Panc1 (cell line): ENCODE measurements around the gene MOCS1.
A peak's percentile ranks its signal among the peaks of the same experiment; 100 is the strongest.

Experiments used
- TF ChIP-seq, protein P1 (sequence below): fragments of 450-650 bp; IDR thresholded peaks from 2 replicates; pipeline ENCODE4 v1.5.1; 2017; ENCODE audit warnings: mild to moderate bottlenecking
- TF ChIP-seq, protein P2 (sequence below), 2 experiments: IDR thresholded peaks; 2 replicates each; pipeline ENCODE4 v1.6.1; 2011 to 2012; ENCODE audit warnings: low read depth in 2 of 2, control low read depth in 1 of 2, low read length in 1 of 2, mild to moderate bottlenecking in 1 of 2, moderate library complexity in 1 of 2; ENCODE audit not compliant: insufficient read depth in 1 of 2

DNA sequence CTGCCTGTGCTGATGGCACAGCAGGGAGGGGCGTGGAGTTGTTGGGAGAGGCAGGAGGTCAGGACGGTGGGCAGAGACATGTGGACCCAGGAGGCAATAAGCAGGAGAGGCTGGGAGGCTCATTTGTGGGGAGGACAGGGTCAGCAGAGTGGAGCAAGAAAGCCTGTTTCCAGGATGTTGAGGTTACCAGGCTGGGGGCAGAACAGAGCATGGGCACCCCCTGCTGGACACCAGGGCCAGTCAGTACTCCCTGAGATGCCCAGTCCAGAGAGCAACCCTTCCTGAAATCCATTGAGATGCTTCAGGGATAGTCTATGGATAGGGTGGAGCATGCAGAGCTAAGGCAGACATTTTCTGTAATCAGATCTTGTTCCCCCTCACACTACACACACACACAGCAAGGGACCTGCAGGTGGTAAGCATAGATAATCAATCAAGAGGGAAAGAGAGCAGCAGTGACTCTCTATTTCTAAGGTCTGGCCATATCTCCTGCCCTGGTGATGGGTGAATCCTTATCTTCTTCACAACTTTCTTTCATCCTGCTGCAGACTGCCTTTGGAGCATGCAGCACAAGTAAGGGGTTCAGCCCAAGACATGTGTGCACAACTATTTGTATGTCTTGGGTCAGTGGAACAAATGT, 41.7 kb downstream of the MOCS1 start:
- TF ChIP-seq, protein P1, sequence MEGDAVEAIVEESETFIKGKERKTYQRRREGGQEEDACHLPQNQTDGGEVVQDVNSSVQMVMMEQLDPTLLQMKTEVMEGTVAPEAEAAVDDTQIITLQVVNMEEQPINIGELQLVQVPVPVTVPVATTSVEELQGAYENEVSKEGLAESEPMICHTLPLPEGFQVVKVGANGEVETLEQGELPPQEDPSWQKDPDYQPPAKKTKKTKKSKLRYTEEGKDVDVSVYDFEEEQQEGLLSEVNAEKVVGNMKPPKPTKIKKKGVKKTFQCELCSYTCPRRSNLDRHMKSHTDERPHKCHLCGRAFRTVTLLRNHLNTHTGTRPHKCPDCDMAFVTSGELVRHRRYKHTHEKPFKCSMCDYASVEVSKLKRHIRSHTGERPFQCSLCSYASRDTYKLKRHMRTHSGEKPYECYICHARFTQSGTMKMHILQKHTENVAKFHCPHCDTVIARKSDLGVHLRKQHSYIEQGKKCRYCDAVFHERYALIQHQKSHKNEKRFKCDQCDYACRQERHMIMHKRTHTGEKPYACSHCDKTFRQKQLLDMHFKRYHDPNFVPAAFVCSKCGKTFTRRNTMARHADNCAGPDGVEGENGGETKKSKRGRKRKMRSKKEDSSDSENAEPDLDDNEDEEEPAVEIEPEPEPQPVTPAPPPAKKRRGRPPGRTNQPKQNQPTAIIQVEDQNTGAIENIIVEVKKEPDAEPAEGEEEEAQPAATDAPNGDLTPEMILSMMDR, result peak; percentile 72
- TF ChIP-seq, protein P2, sequence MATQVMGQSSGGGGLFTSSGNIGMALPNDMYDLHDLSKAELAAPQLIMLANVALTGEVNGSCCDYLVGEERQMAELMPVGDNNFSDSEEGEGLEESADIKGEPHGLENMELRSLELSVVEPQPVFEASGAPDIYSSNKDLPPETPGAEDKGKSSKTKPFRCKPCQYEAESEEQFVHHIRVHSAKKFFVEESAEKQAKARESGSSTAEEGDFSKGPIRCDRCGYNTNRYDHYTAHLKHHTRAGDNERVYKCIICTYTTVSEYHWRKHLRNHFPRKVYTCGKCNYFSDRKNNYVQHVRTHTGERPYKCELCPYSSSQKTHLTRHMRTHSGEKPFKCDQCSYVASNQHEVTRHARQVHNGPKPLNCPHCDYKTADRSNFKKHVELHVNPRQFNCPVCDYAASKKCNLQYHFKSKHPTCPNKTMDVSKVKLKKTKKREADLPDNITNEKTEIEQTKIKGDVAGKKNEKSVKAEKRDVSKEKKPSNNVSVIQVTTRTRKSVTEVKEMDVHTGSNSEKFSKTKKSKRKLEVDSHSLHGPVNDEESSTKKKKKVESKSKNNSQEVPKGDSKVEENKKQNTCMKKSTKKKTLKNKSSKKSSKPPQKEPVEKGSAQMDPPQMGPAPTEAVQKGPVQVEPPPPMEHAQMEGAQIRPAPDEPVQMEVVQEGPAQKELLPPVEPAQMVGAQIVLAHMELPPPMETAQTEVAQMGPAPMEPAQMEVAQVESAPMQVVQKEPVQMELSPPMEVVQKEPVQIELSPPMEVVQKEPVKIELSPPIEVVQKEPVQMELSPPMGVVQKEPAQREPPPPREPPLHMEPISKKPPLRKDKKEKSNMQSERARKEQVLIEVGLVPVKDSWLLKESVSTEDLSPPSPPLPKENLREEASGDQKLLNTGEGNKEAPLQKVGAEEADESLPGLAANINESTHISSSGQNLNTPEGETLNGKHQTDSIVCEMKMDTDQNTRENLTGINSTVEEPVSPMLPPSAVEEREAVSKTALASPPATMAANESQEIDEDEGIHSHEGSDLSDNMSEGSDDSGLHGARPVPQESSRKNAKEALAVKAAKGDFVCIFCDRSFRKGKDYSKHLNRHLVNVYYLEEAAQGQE (IDR thresholded peaks at IDR 0.05; ENCODE audit: insufficient read depth in 1 of 2, low read depth in 2 of 2, low read length in 1 of 2), result no peak
